HEK293 (cell line): Measurements from ENCODE around the gene ENHO.
A peak's percentile ranks its signal among the peaks of the same experiment; 100 is the strongest.

Source experiments
- CTCF ChIA-PET: fragments of 350-600 bp; formaldehyde crosslinking; extraction: SDS; loops from one replicate; lab custom pipeline; 2021; ENCODE audit warnings: antibody characterized with exemption; lab: Yijun Ruan, JAX
- POLR2A ChIA-PET: fragments of 300-600 bp; formaldehyde crosslinking; extraction: SDS; loops from one replicate; lab custom pipeline; 2020; ENCODE audit warnings: antibody characterized with exemption, inconsistent platforms; lab: Yijun Ruan, JAX
- H3K27ac ChIP-seq: fragments of 200-500 bp; sonication (Bioruptor generic); 2 replicates; pipeline ENCODE4 v1.5.1; 2014; ENCODE audit warnings: low read depth, low read length, control low read depth, inconsistent platforms; ENCODE audit errors: extremely low read depth
- H3K36me3 ChIP-seq, 2 experiments: fragments of 200-500 bp in 1 of 2; sonication (Bioruptor generic) in 1 of 2; 1 replicate in 1 of 2; 2 replicates in 1 of 2; pipeline ENCODE4 v1.5.1; 2014 to 2017; ENCODE audit warnings: inconsistent platforms in 2 of 2, low read length in 2 of 2; ENCODE audit not compliant: control insufficient read depth in 2 of 2, insufficient read depth in 1 of 2
- H3K4me1 ChIP-seq: fragments of 200-500 bp; sonication (Bioruptor generic); 2 replicates; pipeline ENCODE4 v1.5.1; 2014; ENCODE audit warnings: mild to moderate bottlenecking, low read length, inconsistent platforms; ENCODE audit not compliant: control insufficient read depth, insufficient read depth
- H3K4me3 ChIP-seq: 2 replicates; pipeline ENCODE4 v1.5.1; 2011; ENCODE audit warnings: low read depth, mild to moderate bottlenecking, control low read depth, low read length, moderate library complexity
- H3K9me3 ChIP-seq: fragments of 200-500 bp; sonication (Bioruptor generic); 2 replicates; pipeline ENCODE4 v1.5.1; 2014; ENCODE audit warnings: low read depth, low read length, inconsistent platforms; ENCODE audit not compliant: control insufficient read depth, insufficient read depth
- BCL11A ChIP-seq: fragments of 450-650 bp; formaldehyde crosslinking; IDR thresholded peaks from 2 replicates; pipeline ENCODE4 v1.5.1; 2016; ENCODE audit warnings: low read depth, missing biosample characterization, missing genetic modification characterization
- EGR2 ChIP-seq: fragments of 450-650 bp; formaldehyde crosslinking; IDR thresholded peaks from 2 replicates; pipeline ENCODE4 v1.5.1; 2016; ENCODE audit warnings: low read depth, missing biosample characterization, missing genetic modification characterization
- HOXC10 ChIP-seq: sonication (generic); formaldehyde crosslinking; IDR thresholded peaks from 2 replicates; pipeline ENCODE4 v1.8.1; 2023; ENCODE audit warnings: mild to moderate bottlenecking, missing genetic modification reagents
- KLF1 ChIP-seq: fragments of 450-650 bp; formaldehyde crosslinking; IDR thresholded peaks from 2 replicates; pipeline ENCODE4 v1.5.1; 2016; ENCODE audit warnings: missing biosample characterization, missing genetic modification characterization
- ZBTB17 ChIP-seq: fragments of 450-650 bp; formaldehyde crosslinking; IDR thresholded peaks from 2 replicates; pipeline ENCODE4 v1.5.1; 2016; ENCODE audit warnings: missing biosample characterization, missing genetic modification characterization
- ZFHX2 ChIP-seq: fragments of 450-650 bp; formaldehyde crosslinking; conservative IDR thresholded peaks from 2 replicates; pipeline ENCODE4 v1.5.1; 2016; ENCODE audit warnings: missing biosample characterization, missing genetic modification characterization
- ZIC2 ChIP-seq: fragments of 450-650 bp; formaldehyde crosslinking; IDR thresholded peaks from 2 replicates; pipeline ENCODE4 v1.5.1; 2016; ENCODE audit warnings: missing biosample characterization, missing genetic modification characterization
- ZNF10 ChIP-seq: fragments of 450-650 bp; formaldehyde crosslinking; IDR thresholded peaks from 2 replicates; pipeline ENCODE4 v1.5.1; 2017; ENCODE audit warnings: missing biosample characterization, missing genetic modification characterization
- ZNF202 ChIP-seq: fragments of 450-650 bp; formaldehyde crosslinking; IDR thresholded peaks from 2 replicates; pipeline ENCODE4 v1.5.1; 2016; ENCODE audit warnings: missing biosample characterization, missing genetic modification characterization, borderline replicate concordance
- ZNF37A ChIP-seq: fragments of 450-650 bp; IDR thresholded peaks from 2 replicates; pipeline ENCODE4 v1.5.1; 2018; ENCODE audit warnings: missing biosample characterization, missing genetic modification characterization
- ZNF426 ChIP-seq: fragments of 450-650 bp; formaldehyde crosslinking; IDR thresholded peaks from 2 replicates; pipeline ENCODE4 v1.5.1; 2017; ENCODE audit warnings: missing biosample characterization, missing genetic modification characterization, mild to moderate bottlenecking, inconsistent platforms, moderate library complexity
- ZNF473 ChIP-seq: fragments of 450-650 bp; formaldehyde crosslinking; IDR thresholded peaks from 2 replicates; pipeline ENCODE4 v1.5.1; 2017; ENCODE audit warnings: missing biosample characterization, missing genetic modification characterization
- ZNF514 ChIP-seq: fragments of 450-650 bp; formaldehyde crosslinking; IDR thresholded peaks from 2 replicates; pipeline ENCODE4 v1.5.1; 2016; ENCODE audit warnings: missing biosample characterization, missing genetic modification characterization
- ZNF549 ChIP-seq: fragments of 450-650 bp; IDR thresholded peaks from 2 replicates; pipeline ENCODE4 v1.5.1; 2018; ENCODE audit warnings: missing biosample characterization, missing genetic modification characterization, mild to moderate bottlenecking, inconsistent platforms, moderate library complexity
- ZNF629 ChIP-seq: fragments of 450-650 bp; formaldehyde crosslinking; IDR thresholded peaks from 2 replicates; pipeline ENCODE4 v1.5.1; 2017; ENCODE audit warnings: missing biosample characterization, missing genetic modification characterization
- ZNF707 ChIP-seq: fragments of 450-650 bp; formaldehyde crosslinking; IDR thresholded peaks from 2 replicates; pipeline ENCODE4 v1.5.1; 2016; ENCODE audit warnings: missing biosample characterization, missing genetic modification characterization
- ZNF792 ChIP-seq: fragments of 450-650 bp; formaldehyde crosslinking; IDR thresholded peaks from 2 replicates; pipeline ENCODE4 v1.5.1; 2016; ENCODE audit warnings: missing biosample characterization, missing genetic modification characterization
- ZNF843 ChIP-seq: fragments of 450-650 bp; formaldehyde crosslinking; IDR thresholded peaks from 2 replicates; pipeline ENCODE4 v1.5.1; 2016; ENCODE audit warnings: missing biosample characterization, missing genetic modification characterization
- TF ChIP-seq, protein P1 (sequence below): fragments of 450-650 bp; formaldehyde crosslinking; IDR thresholded peaks from 2 replicates; pipeline ENCODE4 v1.5.1; 2016; ENCODE audit warnings: missing biosample characterization, missing genetic modification characterization
- TF ChIP-seq, protein P2 (sequence below): fragments of 450-650 bp; IDR thresholded peaks from 2 replicates; pipeline ENCODE4 v1.5.1; 2018; ENCODE audit warnings: missing biosample characterization, missing genetic modification characterization
- TF ChIP-seq, protein P3 (sequence below): fragments of 450-650 bp; formaldehyde crosslinking; IDR thresholded peaks from 2 replicates; pipeline ENCODE4 v1.5.1; 2016; ENCODE audit warnings: missing biosample characterization, missing genetic modification characterization, low read depth

The ENHO gene

DNA sequence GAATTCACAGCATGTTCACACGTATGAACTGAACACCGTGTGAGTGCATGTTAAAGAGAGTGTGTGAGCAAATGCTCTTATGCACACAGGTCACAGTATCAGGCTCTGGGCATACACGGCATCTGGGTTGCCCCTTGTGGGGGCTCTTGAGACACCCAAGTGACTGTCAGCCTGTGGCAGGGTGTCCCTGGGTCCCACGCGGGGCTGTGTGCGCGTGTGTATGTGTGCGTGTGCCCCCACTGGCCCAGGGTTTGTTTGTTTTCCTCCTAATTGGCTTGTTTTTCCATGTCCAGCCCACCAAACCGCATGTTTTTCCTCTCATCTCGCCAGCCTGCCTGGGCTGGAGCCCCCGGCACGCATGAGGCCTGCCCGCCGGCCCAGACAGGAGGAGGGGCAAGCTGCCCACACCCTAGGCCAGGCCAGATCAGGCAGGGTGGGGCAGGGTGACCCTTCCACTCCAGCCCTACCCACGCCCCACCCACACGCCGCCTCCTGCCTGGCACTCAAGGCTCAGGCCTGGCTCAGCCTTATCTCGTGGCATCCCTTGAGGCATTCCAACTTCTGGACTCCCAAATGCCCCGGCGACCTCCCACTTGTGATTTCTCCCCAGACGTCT lies 37.9 kb upstream of the ENHO start:
- H3K4me3 ChIP-seq = no peak overlapping the region
- no peaks in the 10 kb centered on the region for H3K36me3 ChIP-seq
- POLR2A ChIA-PET = no interaction called here
- no peaks in the 10 kb centered on the region for H3K4me1 ChIP-seq
- no peak for TF ChIP-seq BCL11A (tag by site-specific recombination)
- peak; percentile 55 for TF ChIP-seq KLF1 (tag by site-specific recombination)
- no peak for TF ChIP-seq ZNF514 (tag by site-specific recombination)
- no peak for TF ChIP-seq ZNF426 (tag by site-specific recombination)
- TF ChIP-seq ZFHX2 (tag by site-specific recombination) = peak; percentile 72
- TF ChIP-seq HOXC10 (CRISPR knock-in tag) = no peak
- TF ChIP-seq ZNF707 (tag by site-specific recombination) = no peak
- no peak for TF ChIP-seq ZNF792 (tag by site-specific recombination)
- TF ChIP-seq, protein P1, sequence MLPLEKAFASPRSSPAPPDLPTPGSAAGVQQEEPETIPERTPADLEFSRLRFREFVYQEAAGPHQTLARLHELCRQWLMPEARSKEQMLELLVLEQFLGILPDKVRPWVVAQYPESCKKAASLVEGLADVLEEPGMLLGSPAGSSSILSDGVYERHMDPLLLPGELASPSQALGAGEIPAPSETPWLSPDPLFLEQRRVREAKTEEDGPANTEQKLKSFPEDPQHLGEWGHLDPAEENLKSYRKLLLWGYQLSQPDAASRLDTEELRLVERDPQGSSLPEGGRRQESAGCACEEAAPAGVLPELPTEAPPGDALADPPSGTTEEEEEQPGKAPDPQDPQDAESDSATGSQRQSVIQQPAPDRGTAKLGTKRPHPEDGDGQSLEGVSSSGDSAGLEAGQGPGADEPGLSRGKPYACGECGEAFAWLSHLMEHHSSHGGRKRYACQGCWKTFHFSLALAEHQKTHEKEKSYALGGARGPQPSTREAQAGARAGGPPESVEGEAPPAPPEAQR = no peak
- TF ChIP-seq EGR2 (tag by site-specific recombination) = peak; percentile 71
- TF ChIP-seq ZNF549 (tag by site-specific recombination) = no peak
- no peak overlapping the region for H3K27ac ChIP-seq
- no peaks in the 10 kb centered on the region for H3K9me3 ChIP-seq
- CTCF ChIA-PET = interaction anchor here (0.8 to 1.6 kb wide), 7 partner anchors 9 to 259 kb away, joined by 3 to 8 read pairs (median 3); no protein-coding TSS in a partner anchor

DNA sequence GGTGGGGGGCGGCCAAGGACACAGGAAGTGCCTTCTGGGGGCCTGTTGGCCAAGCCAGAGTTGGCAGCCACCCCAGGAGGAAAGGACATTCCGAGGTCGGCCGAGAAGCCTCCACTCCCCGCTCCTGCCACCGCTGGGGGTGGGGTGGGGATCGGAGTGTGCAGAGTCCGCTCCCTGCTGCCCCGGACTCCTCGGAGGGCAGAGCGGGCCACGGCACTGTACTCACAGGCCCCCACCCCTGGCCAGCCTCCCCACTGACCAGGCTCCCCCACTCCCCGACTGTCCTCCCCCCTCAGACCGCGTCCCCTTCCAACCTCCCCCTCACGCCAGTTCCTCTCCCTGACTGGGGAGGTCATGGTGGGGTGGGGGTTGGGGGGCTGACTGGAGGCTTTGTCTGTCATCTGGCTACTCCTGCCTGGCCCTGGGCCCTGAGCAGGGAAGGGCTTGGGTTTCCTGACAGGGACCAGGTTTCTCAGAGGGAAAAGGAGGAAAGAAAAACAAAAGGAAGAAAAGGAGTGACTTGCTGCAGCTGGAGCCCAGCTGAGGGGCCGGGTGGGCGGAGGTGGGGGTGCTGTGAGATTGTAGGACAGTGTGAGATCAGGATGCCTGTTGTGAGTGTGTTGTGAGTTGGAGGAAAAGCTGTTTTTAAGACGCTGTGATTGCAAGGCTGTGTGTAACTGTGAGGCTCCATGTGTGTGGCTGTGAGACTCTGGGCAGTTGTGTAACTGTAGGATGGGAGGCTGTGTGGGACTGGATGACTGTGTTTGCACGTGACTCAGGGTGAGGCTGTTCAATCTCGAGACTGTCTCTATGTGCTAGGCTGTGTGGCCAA lies 37.0 kb upstream of the ENHO start:
- Histone ChIP-seq H3K4me1 (peaks cover 1% of the 10 kb centered on the region; the same call in 1 of the 2 replicates), H3K27ac (no peak overlapping the region), H3K4me3 (no peak overlapping the region), H3K36me3 (no peaks in the 10 kb centered on the region), H3K9me3 (no peaks in the 10 kb centered on the region)
- TF ChIP-seq, protein P2, sequence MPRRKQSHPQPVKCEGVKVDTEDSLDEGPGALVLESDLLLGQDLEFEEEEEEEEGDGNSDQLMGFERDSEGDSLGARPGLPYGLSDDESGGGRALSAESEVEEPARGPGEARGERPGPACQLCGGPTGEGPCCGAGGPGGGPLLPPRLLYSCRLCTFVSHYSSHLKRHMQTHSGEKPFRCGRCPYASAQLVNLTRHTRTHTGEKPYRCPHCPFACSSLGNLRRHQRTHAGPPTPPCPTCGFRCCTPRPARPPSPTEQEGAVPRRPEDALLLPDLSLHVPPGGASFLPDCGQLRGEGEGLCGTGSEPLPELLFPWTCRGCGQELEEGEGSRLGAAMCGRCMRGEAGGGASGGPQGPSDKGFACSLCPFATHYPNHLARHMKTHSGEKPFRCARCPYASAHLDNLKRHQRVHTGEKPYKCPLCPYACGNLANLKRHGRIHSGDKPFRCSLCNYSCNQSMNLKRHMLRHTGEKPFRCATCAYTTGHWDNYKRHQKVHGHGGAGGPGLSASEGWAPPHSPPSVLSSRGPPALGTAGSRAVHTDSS (tag by site-specific recombination) = no peak
- TF ChIP-seq ZBTB17 (tag by site-specific recombination) (no peak), ZNF629 (tag by site-specific recombination) (no peak), ZNF37A (tag by site-specific recombination) (no peak), ZNF202 (tag by site-specific recombination) (no peak), ZIC2 (tag by site-specific recombination) (0 out of 2 replicates have a peak, but pooled peaks have one; percentile 11), ZNF473 (tag by site-specific recombination) (no peak), ZNF843 (tag by site-specific recombination) (no peak), ZNF10 (no peak), ZFHX2 (tag by site-specific recombination) (peak; percentile 40)
- TF ChIP-seq, protein P3, sequence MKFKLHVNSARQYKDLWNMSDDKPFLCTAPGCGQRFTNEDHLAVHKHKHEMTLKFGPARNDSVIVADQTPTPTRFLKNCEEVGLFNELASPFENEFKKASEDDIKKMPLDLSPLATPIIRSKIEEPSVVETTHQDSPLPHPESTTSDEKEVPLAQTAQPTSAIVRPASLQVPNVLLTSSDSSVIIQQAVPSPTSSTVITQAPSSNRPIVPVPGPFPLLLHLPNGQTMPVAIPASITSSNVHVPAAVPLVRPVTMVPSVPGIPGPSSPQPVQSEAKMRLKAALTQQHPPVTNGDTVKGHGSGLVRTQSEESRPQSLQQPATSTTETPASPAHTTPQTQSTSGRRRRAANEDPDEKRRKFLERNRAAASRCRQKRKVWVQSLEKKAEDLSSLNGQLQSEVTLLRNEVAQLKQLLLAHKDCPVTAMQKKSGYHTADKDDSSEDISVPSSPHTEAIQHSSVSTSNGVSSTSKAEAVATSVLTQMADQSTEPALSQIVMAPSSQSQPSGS (tag by site-specific recombination) = no peak
- CTCF ChIA-PET = interaction anchor here (0.9 to 2.3 kb wide), 4 partner anchors 9 to 44 kb away, joined by 3 to 13 read pairs (median 6); no protein-coding TSS in a partner anchor
- POLR2A ChIA-PET = no interaction called here
